CD8-positive, alpha-beta memory T cell (primary cell): Measurements from ENCODE around the gene SLF2. TPM values are rescaled to one million over a fixed set of nuclear protein-coding genes. Genes with fewer than 3 reads are reported as not detected.
A peak's percentile ranks its signal among the peaks of the same experiment; 100 is the strongest.

Experiments
- CTCF ChIA-PET: fragments of 350-600 bp; sonication (Branson Sonifier 250); formaldehyde crosslinking; loops from one replicate; lab custom pipeline; 2021; ENCODE audit warnings: antibody characterized with exemption; lab: Charles Lee
- POLR2A ChIA-PET: fragments of 350-600 bp; sonication (Branson Sonifier 250); formaldehyde crosslinking; loops from one replicate; lab custom pipeline; 2021; ENCODE audit warnings: antibody characterized with exemption; lab: Charles Lee
- DNase-seq, 5 donors: peaks; one replicate each; pipeline versions ENCODE4 v3.0.0 to v3.0.0-alpha.2; 2020 to 2022; ENCODE audit warnings: mixed read lengths in 1 of 5
- H3K27ac ChIP-seq: one replicate; pipeline ENCODE4 v1.7.0; 2013; ENCODE audit warnings: low read depth, mild to moderate bottlenecking, low read length, moderate library complexity
- H3K27me3 ChIP-seq: 2 replicates; pipeline ENCODE4 v1.7.0; 2013; ENCODE audit warnings: low read length, mild to moderate bottlenecking; ENCODE audit not compliant: insufficient read depth, poor library complexity, severe bottlenecking
- H3K36me3 ChIP-seq: 2 replicates; pipeline ENCODE4 v1.7.0; 2013; ENCODE audit warnings: mild to moderate bottlenecking, low read length, moderate library complexity; ENCODE audit not compliant: insufficient read depth
- H3K4me1 ChIP-seq: 2 replicates; pipeline ENCODE4 v1.7.0; 2013; ENCODE audit warnings: mild to moderate bottlenecking, low read length, moderate library complexity; ENCODE audit not compliant: insufficient read depth
- H3K4me3 ChIP-seq: 2 replicates; pipeline ENCODE4 v1.7.0; 2013; ENCODE audit warnings: mild to moderate bottlenecking, low read length
- H3K9me3 ChIP-seq: 2 replicates; pipeline ENCODE4 v1.7.0; 2013; ENCODE audit warnings: mild to moderate bottlenecking, low read length
- H3K27ac Mint-ChIP-seq, 8 donors: one replicate each; pipeline ENCODE4 v1.8.0; 2020 to 2021; ENCODE audit warnings: mixed read lengths in 8 of 8, mild to moderate bottlenecking in 6 of 8, inconsistent platforms in 3 of 8, moderate library complexity in 3 of 8
- H3K27me3 Mint-ChIP-seq, 2 donors: one replicate each; pipeline ENCODE4 v1.8.0; 2020 to 2021; ENCODE audit warnings: mixed read lengths in 2 of 2, mild to moderate bottlenecking in 1 of 2, moderate library complexity in 1 of 2
- H3K36me3 Mint-ChIP-seq, 3 donors: one replicate each; pipeline ENCODE4 v1.8.0; 2020 to 2021; ENCODE audit warnings: mixed read lengths in 3 of 3, inconsistent platforms in 1 of 3, mild to moderate bottlenecking in 1 of 3
- H3K4me1 Mint-ChIP-seq, 3 donors: one replicate each; pipeline ENCODE4 v1.8.0; 2020 to 2021; ENCODE audit warnings: mixed read lengths in 3 of 3, inconsistent platforms in 1 of 3, mild to moderate bottlenecking in 1 of 3
- H3K4me3 Mint-ChIP-seq, 7 donors: one replicate each; pipeline ENCODE4 v1.8.0; 2020 to 2021; ENCODE audit warnings: mixed read lengths in 7 of 7, mild to moderate bottlenecking in 6 of 7, moderate library complexity in 4 of 7, inconsistent platforms in 2 of 7
- H3K9me3 Mint-ChIP-seq, 5 donors: one replicate each; pipeline ENCODE4 v1.8.0; 2020 to 2022; ENCODE audit warnings: mixed read lengths in 5 of 5, mild to moderate bottlenecking in 3 of 5, moderate library complexity in 2 of 5, inconsistent platforms in 1 of 5
- polyA plus RNA-seq: library from polyadenylated mRNA; unstranded; fragments of 300-500 nt; fragmentation: Illumina TruSeq; gene quantifications from one replicate; pipeline ENCODE4 v1.2.3, GENCODE V29; 2021
- total RNA-seq, 2 experiments: library from RNA; stranded (reverse); gene quantifications; one replicate each; pipeline ENCODE4 v1.2.3, GENCODE V29; 2021

Gene SLF2
- total and polyA plus RNA-seq, 3 experiments from 2014 or later = 13.9 to 36.1 (median 35.4) TPM

- no peak overlapping the region for H3K27ac ChIP-seq
- CTCF ChIA-PET = interaction anchor here (1.0 to 7.0 kb wide), 3 partner anchors 9 to 42 kb away, joined by 3 to 64 read pairs (median 6); partner anchors contain the start of gene LZTS2
- Mint-ChIP-seq H3K27me3 (no peaks in the 10 kb centered on the region), H3K27ac (no peak overlapping the region), H3K36me3 (peaks cover 0 to 26% (median 0%) of the 10 kb centered on the region in 3 donors), H3K4me1 (no peaks in the 10 kb centered on the region), H3K9me3 (no peaks in the 10 kb centered on the region), H3K4me3 (no peak overlapping the region)
- no peaks in the 10 kb centered on the region for H3K27me3 ChIP-seq
- no peaks in the 10 kb centered on the region for H3K9me3 ChIP-seq
- H3K4me3 ChIP-seq = no peak overlapping the region
- H3K4me1 ChIP-seq = no peaks in the 10 kb centered on the region
- no peak for DNase-seq
- POLR2A ChIA-PET = no interaction called here
- no peaks in the 10 kb centered on the region for H3K36me3 ChIP-seq
Observed at GRCh38 chr10:101007099-101007711, 94.4 kb downstream of the SLF2 start.

- Mint-ChIP-seq H3K4me3 (no peak overlapping the region), H3K36me3 (peaks cover 0 to 22% (median 0%) of the 10 kb centered on the region in 3 donors), H3K9me3 (no peaks in the 10 kb centered on the region), H3K4me1 (peaks cover 5 to 7% (median 6%) of the 10 kb centered on the region in 3 donors), H3K27me3 (peaks cover 0 to 3% of the 10 kb centered on the region in 2 donors), H3K27ac (no peak overlapping the region)
- Histone ChIP-seq H3K4me3 (no peak overlapping the region), H3K4me1 (peaks cover 7% of the 10 kb centered on the region), H3K9me3 (no peaks in the 10 kb centered on the region), H3K27ac (no peak overlapping the region), H3K36me3 (no peaks in the 10 kb centered on the region), H3K27me3 (no peaks in the 10 kb centered on the region)
- DNase-seq = no peak
- POLR2A ChIA-PET = no interaction called here
- CTCF ChIA-PET = interaction anchor here (1.0 to 7.0 kb wide), 3 partner anchors 10 to 41 kb away, joined by 3 to 64 read pairs (median 6); partner anchors contain the start of gene LZTS2
Observed at GRCh38 chr10:101007915-101008822, 95.4 kb downstream of the SLF2 start.

- Histone ChIP-seq H3K36me3 (no peaks in the 10 kb centered on the region), H3K27ac (no peak overlapping the region), H3K27me3 (no peaks in the 10 kb centered on the region), H3K9me3 (no peaks in the 10 kb centered on the region), H3K4me3 (no peak overlapping the region), H3K4me1 (peaks cover 10% of the 10 kb centered on the region)
- no peak for DNase-seq
- H3K4me1 Mint-ChIP-seq = peaks cover 7 to 11% (median 10%) of the 10 kb centered on the region in 3 donors
- peaks cover 0 to 19% (median 0%) of the 10 kb centered on the region in 3 donors for H3K36me3 Mint-ChIP-seq
- H3K9me3 Mint-ChIP-seq = no peaks in the 10 kb centered on the region
- H3K4me3 Mint-ChIP-seq = no peak overlapping the region
- CTCF ChIA-PET = interaction anchor here (1.3 to 7.0 kb wide), 2 partner anchors 11 to 22 kb away, joined by 3 to 64 read pairs; partner anchors contain the start of genes LZTS2, PDZD7 and SFXN3
- POLR2A ChIA-PET = no interaction called here
- no peak overlapping the region for H3K27ac Mint-ChIP-seq
- H3K27me3 Mint-ChIP-seq = peaks cover 0 to 3% of the 10 kb centered on the region in 2 donors
Observed at GRCh38 chr10:101008823-101009423, 96.2 kb downstream of the SLF2 start.

GRCh38 chr10:101010329-101010728, 97.6 kb downstream of the SLF2 start:
- H3K4me1 ChIP-seq = peaks cover 13% of the 10 kb centered on the region
- Mint-ChIP-seq H3K36me3 (peaks cover 0 to 15% (median 0%) of the 10 kb centered on the region in 3 donors), H3K4me3 (no peak overlapping the region), H3K4me1 (peaks cover 9 to 17% (median 16%) of the 10 kb centered on the region in 3 donors), H3K27me3 (peaks cover 8 to 9% of the 10 kb centered on the region in 2 donors), H3K9me3 (no peaks in the 10 kb centered on the region), H3K27ac (peak overlapping the region in 1 of 8 donors; percentile 42)
- H3K27ac ChIP-seq = no peak overlapping the region
- H3K4me3 ChIP-seq = no peak overlapping the region
- DNase-seq = no peak
- CTCF ChIA-PET = interaction anchor here (1.3 to 7.0 kb wide), 2 partner anchors 12 to 21 kb away, joined by 3 to 64 read pairs; partner anchors contain the start of genes LZTS2, PDZD7 and SFXN3
- no peaks in the 10 kb centered on the region for H3K36me3 ChIP-seq
- H3K9me3 ChIP-seq = no peaks in the 10 kb centered on the region
- POLR2A ChIA-PET = no interaction called here
- H3K27me3 ChIP-seq = no peaks in the 10 kb centered on the region

DNA sequence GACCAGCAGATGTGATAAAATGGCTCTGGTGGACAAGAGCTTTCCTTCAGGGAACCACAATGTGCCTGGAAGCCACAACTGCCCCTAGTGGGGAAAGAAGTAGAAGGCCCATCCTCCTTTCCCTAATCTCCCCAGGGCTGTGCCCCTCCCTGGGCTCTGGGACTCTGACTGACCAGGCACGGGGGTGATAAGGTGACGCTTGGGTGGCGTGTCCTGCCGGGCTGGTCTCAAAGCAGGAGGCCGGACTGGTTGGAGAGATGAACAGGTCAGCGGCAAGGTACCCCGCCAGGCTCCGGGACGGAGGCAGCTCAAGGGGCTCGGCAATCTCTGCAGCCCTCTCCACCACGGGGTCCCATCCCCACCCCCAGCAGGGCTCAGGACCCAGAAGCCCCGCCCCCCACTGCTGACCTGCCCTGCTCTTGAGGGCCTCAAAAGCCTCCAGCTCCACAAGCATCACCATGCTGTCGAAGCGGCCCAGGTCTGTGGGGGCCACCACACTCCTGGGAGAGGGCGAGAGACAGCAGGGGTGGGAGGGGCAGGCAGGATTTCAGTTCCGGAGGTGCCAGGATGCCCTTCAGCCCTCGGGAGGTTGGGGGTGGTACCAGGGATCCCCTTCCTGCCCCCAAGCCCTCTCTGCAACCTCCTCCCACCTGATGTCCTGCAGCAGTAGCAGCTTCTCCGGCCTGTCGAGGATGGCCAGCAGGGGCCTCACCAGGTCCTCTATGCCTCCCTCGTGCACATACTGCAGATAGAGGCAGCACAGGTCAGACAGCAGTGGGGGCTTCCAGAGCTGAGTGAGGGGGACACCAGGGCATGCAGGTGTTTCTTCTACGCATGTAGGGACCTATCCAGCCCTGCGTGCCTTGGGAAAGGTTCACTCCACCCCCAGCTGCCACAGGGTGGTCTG, 99.0 kb downstream of the SLF2 start:
- H3K4me3 Mint-ChIP-seq = peak overlapping the region in 1 of 7 donors; percentile 23
- H3K9me3 Mint-ChIP-seq = no peaks in the 10 kb centered on the region
- no peak overlapping the region for H3K27ac ChIP-seq
- H3K4me1 ChIP-seq = peaks cover 13% of the 10 kb centered on the region
- POLR2A ChIA-PET = no interaction called here
- H3K36me3 ChIP-seq = no peaks in the 10 kb centered on the region
- no peak overlapping the region for H3K27ac Mint-ChIP-seq
- H3K27me3 ChIP-seq = peaks cover 8% of the 10 kb centered on the region
- peaks cover 17 to 20% of the 10 kb centered on the region in 2 donors for H3K27me3 Mint-ChIP-seq
- CTCF ChIA-PET = interaction anchor here (1.4 to 7.0 kb wide), 4 partner anchors 9 to 20 kb away, joined by 3 to 64 read pairs (median 6); partner anchors contain the start of gene LZTS2
- H3K36me3 Mint-ChIP-seq = peaks cover 2 to 5% (median 4%) of the 10 kb centered on the region in 3 donors
- H3K4me3 ChIP-seq = no peak overlapping the region
- DNase-seq = no peak
- H3K4me1 Mint-ChIP-seq = peaks cover 9 to 17% (median 16%) of the 10 kb centered on the region in 3 donors
- no peaks in the 10 kb centered on the region for H3K9me3 ChIP-seq

GRCh38 chr10:101012525-101013364, 100.0 kb downstream of the SLF2 start:
- ChIA-PET POLR2A (no interaction called here), CTCF (interaction anchor here (1.4 to 7.0 kb wide), 3 partner anchors 10 to 15 kb away, joined by 3 to 64 read pairs (median 7); partner anchors contain the start of gene LZTS2)
- Histone ChIP-seq H3K36me3 (no peaks in the 10 kb centered on the region), H3K4me1 (peaks cover 13% of the 10 kb centered on the region), H3K27me3 (peaks cover 14% of the 10 kb centered on the region), H3K4me3 (no peak overlapping the region), H3K27ac (no peak overlapping the region), H3K9me3 (no peaks in the 10 kb centered on the region)
- Mint-ChIP-seq H3K4me3 (no peak overlapping the region), H3K27me3 (peaks cover 26 to 29% of the 10 kb centered on the region in 2 donors), H3K36me3 (peaks cover 0 to 4% (median 2%) of the 10 kb centered on the region in 3 donors), H3K4me1 (peaks cover 9 to 17% (median 16%) of the 10 kb centered on the region in 3 donors), H3K27ac (peak overlapping the region in 2 of 8 donors; percentile 11 to 69), H3K9me3 (no peaks in the 10 kb centered on the region)
- DNase-seq = peak; percentile 50 to 86 (median 66)
